Breast epithelium (tissue), 4 donors: ENCODE results near the gene TAOK1. TPM values are rescaled to one million over a fixed set of nuclear protein-coding genes. Genes with fewer than 3 reads are reported as not detected.

Source experiments
- DNase-seq, 2 donors: peaks; one replicate each; pipeline ENCODE4 v3.0.0-alpha.2; 2019; ENCODE audit warnings: low spot score in 2 of 2
- H3K27ac ChIP-seq, 2 donors: fragments of 200-600 bp; sonication (generic) in 1 of 2; one replicate each; pipeline ENCODE4 v1.5.1; 2016 to 2019; ENCODE audit warnings: mild to moderate bottlenecking in 1 of 2
- H3K27me3 ChIP-seq, 2 donors: fragments of 200-600 bp; sonication (generic) in 1 of 2; one replicate each; pipeline versions ENCODE4 v1.5.1 to v1.6.0; 2017 to 2019; ENCODE audit warnings: control low read depth in 1 of 2, mild to moderate bottlenecking in 1 of 2
- H3K36me3 ChIP-seq: fragments of 200-600 bp; one replicate; pipeline ENCODE4 v1.5.1; 2019
- H3K4me1 ChIP-seq, 2 donors: fragments of 200-600 bp; sonication (generic); one replicate each; pipeline ENCODE4 v1.5.1; 2016 to 2019; ENCODE audit warnings: control low read depth in 1 of 2
- H3K4me3 ChIP-seq, 3 donors: fragments of 200-600 bp; sonication (generic); 1 replicate in 2 of 3; 2 replicates in 1 of 3; pipeline ENCODE4 v1.5.1; 2016 to 2019; ENCODE audit warnings: mild to moderate bottlenecking in 3 of 3, moderate library complexity in 2 of 3
- H3K9me3 ChIP-seq, 2 donors: fragments of 200-600 bp; sonication (generic) in 1 of 2; one replicate each; pipeline ENCODE4 v1.5.1; 2016 to 2019; ENCODE audit warnings: control low read depth in 1 of 2
- POLR2A ChIP-seq: fragments of 450-650 bp; IDR thresholded peaks from one replicate; pipeline ENCODE4 v1.6.1; 2016; ENCODE audit warnings: antibody characterized with exemption, mild to moderate bottlenecking, moderate library complexity
- POLR2AphosphoS5 ChIP-seq, 3 donors: sonication (generic); formaldehyde crosslinking; IDR thresholded peaks; one replicate each; pipeline ENCODE4 v1.6.1; 2017; ENCODE audit warnings: antibody characterized with exemption in 3 of 3
- intact Hi-C: fragments of 100-400 bp; cut with DNase I; formaldehyde crosslinking; loops from one replicate; pipeline ENCODE4 v1.15.1; 2023; ENCODE audit warnings: low total_unique reads
- total RNA-seq, 3 donors: library from RNA; depleted of rRNA; stranded (reverse); fragments of >200 nt; gene quantifications; one replicate each; pipeline ENCODE4 v1.1.0, GENCODE V29; 2016
- TF ChIP-seq, protein P1 (sequence below), 3 donors: fragments of 450-650 bp; IDR thresholded peaks; one replicate each; pipeline ENCODE4 v1.5.1; 2016 to 2017; ENCODE audit warnings: antibody characterized with exemption in 3 of 3, mild to moderate bottlenecking in 3 of 3, moderate library complexity in 3 of 3

The TAOK1 gene
- total RNA-seq, 3 donors from 2014 or later = 62.6 to 77.1 (median 67.8) TPM

DNA sequence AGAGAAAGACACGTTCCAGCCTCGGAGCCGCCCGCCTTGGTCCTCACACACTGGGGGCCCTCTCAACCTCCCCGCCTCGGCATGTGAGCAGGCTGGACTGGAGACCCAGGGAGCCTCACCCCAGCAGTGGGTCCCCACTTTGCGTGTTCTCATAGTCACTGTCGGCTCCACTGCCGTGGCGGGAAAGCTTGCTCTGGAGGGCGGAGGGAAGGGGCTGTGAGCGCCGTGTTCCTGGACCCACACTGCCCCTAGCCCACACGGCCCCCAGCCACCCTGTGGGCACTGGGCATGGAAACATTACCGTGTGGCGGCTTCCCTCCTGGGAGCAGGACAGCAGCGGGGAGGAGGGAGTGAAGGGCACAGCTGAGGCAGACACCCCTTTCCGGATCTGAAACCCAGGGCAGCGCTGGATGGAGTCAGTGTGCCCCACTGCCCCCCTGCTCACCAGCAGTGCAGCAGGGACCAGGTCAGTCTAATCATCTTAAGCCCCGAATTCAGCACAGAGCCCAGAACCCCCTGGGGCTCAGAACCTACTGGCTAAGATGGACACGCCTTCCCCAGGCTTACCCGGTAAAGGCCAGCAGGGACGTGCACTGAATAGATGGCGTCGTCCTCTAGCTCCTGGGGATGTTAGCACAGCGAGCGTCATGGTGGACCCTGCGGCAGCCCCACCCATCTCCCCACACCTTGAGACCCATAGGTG lies 185.5 kb downstream of the TAOK1 start:
- Histone ChIP-seq H3K27me3 (no peaks in the 10 kb centered on the region), H3K9me3 (no peaks in the 10 kb centered on the region), H3K27ac (no peak overlapping the region), H3K36me3 (peaks cover 17% of the 10 kb centered on the region), H3K4me1 (peaks cover 3 to 4% of the 10 kb centered on the region in 2 donors), H3K4me3 (no peak overlapping the region)
- intact Hi-C loops = no loop called here
- no peak for DNase-seq
- TF ChIP-seq, protein P1, sequence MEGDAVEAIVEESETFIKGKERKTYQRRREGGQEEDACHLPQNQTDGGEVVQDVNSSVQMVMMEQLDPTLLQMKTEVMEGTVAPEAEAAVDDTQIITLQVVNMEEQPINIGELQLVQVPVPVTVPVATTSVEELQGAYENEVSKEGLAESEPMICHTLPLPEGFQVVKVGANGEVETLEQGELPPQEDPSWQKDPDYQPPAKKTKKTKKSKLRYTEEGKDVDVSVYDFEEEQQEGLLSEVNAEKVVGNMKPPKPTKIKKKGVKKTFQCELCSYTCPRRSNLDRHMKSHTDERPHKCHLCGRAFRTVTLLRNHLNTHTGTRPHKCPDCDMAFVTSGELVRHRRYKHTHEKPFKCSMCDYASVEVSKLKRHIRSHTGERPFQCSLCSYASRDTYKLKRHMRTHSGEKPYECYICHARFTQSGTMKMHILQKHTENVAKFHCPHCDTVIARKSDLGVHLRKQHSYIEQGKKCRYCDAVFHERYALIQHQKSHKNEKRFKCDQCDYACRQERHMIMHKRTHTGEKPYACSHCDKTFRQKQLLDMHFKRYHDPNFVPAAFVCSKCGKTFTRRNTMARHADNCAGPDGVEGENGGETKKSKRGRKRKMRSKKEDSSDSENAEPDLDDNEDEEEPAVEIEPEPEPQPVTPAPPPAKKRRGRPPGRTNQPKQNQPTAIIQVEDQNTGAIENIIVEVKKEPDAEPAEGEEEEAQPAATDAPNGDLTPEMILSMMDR (IDR thresholded peaks at IDR 0.05) = no peak
- TF ChIP-seq POLR2A (no peak), POLR2AphosphoS5 (IDR thresholded peaks at IDR 0.05) (no peak)

DNA sequence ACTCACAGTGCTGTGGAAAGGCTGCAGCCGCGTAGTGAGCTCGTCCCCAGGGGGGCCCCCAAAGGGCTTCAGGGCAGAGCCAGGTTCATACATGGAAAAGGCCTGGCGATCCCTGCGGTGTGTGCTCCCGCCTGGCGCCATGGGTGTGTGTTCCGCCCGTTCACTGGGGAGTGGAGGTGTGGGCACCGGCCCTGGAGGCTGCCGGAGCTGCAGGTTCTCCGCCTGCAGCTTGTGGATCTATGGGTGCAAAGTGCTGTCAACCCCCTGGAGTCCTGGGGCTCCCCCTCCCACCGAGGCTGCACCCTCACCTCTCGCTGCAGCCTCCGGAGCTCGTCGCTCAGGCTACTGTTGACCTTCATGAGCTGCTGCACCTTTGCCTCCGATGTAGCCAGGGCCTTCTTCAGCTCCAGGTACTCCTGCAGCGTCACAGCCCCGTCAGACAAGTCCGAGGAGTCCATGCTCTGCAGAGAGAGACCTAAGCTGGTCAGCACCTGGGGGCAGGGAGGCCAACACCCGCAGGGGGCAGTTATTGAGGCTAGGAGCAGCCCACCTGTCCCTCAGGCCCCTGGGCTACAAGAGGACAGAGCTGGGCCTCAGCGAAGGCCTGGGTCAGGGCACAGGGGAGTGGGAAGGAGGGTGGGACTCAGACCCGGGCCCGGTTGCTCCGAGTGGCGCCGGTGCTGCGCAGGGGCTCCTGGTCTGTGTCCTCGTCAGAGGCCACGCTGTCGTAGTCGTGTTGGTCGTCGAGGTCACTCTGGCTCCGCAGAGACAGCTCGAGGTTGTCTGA lies 186.2 kb downstream of the TAOK1 start:
- no peak for DNase-seq
- peaks cover 0 to 4% of the 10 kb centered on the region in 2 donors for H3K4me1 ChIP-seq
- TF ChIP-seq, protein P1 (IDR thresholded peaks at IDR 0.05) = no peak
- TF ChIP-seq POLR2AphosphoS5 (IDR thresholded peaks at IDR 0.05) (no peak), POLR2A (no peak)
- H3K27ac ChIP-seq = no peak overlapping the region
- no peaks in the 10 kb centered on the region for H3K9me3 ChIP-seq
- peaks cover 17% of the 10 kb centered on the region for H3K36me3 ChIP-seq
- H3K27me3 ChIP-seq = no peaks in the 10 kb centered on the region
- intact Hi-C loops = no loop called here
- no peak overlapping the region for H3K4me3 ChIP-seq

DNA sequence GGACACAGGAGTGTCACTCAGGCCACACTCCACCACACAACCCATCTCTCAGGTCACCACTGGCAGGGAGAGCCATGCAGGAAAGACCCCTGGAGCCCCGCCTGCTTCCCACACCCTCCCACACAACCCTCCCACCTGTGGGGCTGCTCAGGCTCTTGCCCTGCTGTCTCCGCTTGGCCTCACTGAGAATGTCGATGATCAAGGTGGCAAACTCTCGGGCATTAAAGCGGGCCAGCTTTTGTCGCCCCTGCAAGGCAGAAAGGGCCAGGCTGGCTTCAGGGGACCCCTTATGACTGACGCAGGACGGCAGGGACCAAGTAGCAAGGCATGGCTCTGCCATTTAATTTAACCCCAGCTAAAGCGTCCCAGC lies 186.8 kb downstream of the TAOK1 start:
- no peak for DNase-seq
- Histone ChIP-seq H3K27me3 (no peaks in the 10 kb centered on the region), H3K9me3 (no peaks in the 10 kb centered on the region), H3K4me3 (no peak overlapping the region), H3K27ac (peak overlapping the region in 1 of 2 donors; percentile 34), H3K4me1 (peaks cover 0 to 4% of the 10 kb centered on the region in 2 donors), H3K36me3 (peaks cover 17% of the 10 kb centered on the region)
- intact Hi-C loops = no loop called here
- TF ChIP-seq POLR2AphosphoS5 (IDR thresholded peaks at IDR 0.05) = no peak
- no peak for TF ChIP-seq POLR2A
- TF ChIP-seq, protein P1 (IDR thresholded peaks at IDR 0.05) = no peak

DNA sequence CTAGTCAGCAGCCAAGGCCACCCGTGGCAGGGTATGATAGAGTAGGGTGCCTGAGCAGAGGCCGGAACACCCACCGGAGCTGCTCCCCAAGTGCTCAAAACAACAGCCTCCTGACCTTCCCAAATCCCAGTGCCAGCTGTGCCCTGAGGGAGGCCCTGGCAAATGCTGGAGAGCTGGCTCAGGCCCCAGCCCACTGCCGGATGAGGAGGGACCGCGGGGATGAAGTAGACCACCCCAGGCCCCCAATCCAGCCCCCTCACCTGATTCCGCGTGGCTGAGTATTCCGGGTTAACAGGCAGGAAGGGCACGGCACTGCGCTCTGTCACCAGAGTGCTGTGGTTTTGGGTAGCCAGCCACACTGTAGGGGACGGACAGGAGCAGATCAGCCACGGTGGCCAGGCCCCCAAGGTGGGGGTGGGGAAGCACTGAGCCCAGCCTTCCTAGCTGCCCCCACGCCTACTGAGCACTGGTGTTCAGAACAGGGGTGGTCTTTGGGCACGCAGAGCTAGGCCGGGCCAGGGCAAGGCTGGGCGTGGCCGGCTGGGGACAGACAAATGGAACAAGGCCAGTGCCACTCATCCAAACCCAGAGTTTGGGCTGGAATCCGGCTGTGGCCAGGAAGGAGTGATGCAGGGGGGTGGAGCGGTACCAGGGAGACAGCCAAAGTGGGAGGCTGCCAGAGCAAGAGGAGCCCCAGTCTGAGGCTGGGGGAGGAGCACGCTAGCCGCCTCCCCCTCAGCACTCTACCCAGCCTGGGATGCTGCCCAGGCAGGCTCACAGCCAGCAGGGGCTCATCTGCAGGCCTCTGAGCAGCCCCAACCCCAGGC lies 187.4 kb downstream of the TAOK1 start:
- Histone ChIP-seq H3K27me3 (no peaks in the 10 kb centered on the region), H3K4me1 (peaks cover 0 to 1% of the 10 kb centered on the region in 2 donors), H3K27ac (peak overlapping the region in 1 of 2 donors; percentile 34), H3K4me3 (no peak overlapping the region), H3K36me3 (peaks cover 17% of the 10 kb centered on the region), H3K9me3 (no peaks in the 10 kb centered on the region)
- TF ChIP-seq POLR2A (no peak), POLR2AphosphoS5 (IDR thresholded peaks at IDR 0.05) (no peak)
- TF ChIP-seq, protein P1 (IDR thresholded peaks at IDR 0.05) = no peak
- intact Hi-C loops = no loop called here
- no peak for DNase-seq
